ENCODE measurements around the gene SIRT2.
"Not testable (repeated sequence)": the region's sequence is repeated elsewhere in the genome, so short reads cannot be mapped to it uniquely, and the experiment has no call there.

DNA sequence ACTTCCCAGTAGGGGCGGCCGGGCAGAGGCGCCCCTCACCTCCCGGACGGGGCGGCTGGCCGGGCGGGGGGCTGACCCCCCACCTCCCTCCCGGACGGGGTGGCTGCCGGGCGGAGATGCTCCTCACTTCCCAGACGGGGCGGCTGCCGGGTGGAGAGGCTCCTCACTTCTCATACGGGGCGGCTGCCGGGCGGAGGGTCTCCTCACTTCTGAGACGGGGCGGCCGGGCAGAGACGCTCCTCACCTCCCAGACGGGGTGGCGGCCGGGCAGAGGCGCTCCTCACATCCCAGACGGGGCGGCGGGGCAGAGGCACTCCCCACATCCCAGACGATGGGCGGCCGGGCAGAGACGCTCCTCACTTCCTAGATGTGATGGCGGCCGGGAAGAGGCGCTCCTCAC is 43.7 kb downstream of the SIRT2 start:
- TF ChIP-seq POLR2A (IDR thresholded peaks at IDR 0.05), result not testable (repeated sequence)
- TF ChIP-seq, protein P1, sequence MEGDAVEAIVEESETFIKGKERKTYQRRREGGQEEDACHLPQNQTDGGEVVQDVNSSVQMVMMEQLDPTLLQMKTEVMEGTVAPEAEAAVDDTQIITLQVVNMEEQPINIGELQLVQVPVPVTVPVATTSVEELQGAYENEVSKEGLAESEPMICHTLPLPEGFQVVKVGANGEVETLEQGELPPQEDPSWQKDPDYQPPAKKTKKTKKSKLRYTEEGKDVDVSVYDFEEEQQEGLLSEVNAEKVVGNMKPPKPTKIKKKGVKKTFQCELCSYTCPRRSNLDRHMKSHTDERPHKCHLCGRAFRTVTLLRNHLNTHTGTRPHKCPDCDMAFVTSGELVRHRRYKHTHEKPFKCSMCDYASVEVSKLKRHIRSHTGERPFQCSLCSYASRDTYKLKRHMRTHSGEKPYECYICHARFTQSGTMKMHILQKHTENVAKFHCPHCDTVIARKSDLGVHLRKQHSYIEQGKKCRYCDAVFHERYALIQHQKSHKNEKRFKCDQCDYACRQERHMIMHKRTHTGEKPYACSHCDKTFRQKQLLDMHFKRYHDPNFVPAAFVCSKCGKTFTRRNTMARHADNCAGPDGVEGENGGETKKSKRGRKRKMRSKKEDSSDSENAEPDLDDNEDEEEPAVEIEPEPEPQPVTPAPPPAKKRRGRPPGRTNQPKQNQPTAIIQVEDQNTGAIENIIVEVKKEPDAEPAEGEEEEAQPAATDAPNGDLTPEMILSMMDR (IDR thresholded peaks at IDR 0.05), result not testable (repeated sequence)
